GM12878 (cell line): ENCODE results near the gene XPO1. TPM values are rescaled to one million over a fixed set of nuclear protein-coding genes. Genes with fewer than 3 reads are reported as not detected.
A peak's percentile ranks its signal among the peaks of the same experiment; 100 is the strongest.

Source experiments
- BCL3 ChIP-seq: IDR thresholded peaks from 2 replicates; pipeline ENCODE4 v1.6.1; 2011; ENCODE audit warnings: borderline replicate concordance, low read depth, mild to moderate bottlenecking, moderate library complexity, low read length; ENCODE audit not compliant: insufficient read depth, poor library complexity, severe bottlenecking
- BRCA1 ChIP-seq: IDR thresholded peaks from 2 replicates; pipeline ENCODE4 v1.6.1; 2011; ENCODE audit warnings: low read depth, low read length, improper control_type of control experiment
- CEBPB ChIP-seq, 2 experiments: fragments of 150-350 bp in 1 of 2; IDR thresholded peaks; 2 replicates each; pipeline ENCODE4 v1.6.1; 2012 to 2014; ENCODE audit warnings: low read depth in 2 of 2, low read length in 2 of 2, borderline replicate concordance in 1 of 2, inconsistent platforms in 1 of 2
- EGR1 ChIP-seq, 2 experiments: IDR thresholded peaks; 1 replicate in 1 of 2; 2 replicates in 1 of 2; pipeline ENCODE4 v1.6.1; 2011 to 2012; ENCODE audit warnings: low read depth in 2 of 2, low read length in 2 of 2, borderline replicate concordance in 1 of 2, mild to moderate bottlenecking in 1 of 2, moderate library complexity in 1 of 2
- ELK1 ChIP-seq: IDR thresholded peaks from 2 replicates; pipeline ENCODE4 v1.6.1; 2012; ENCODE audit warnings: low read depth, low read length, improper control_type of control experiment
- FOXM1 ChIP-seq: IDR thresholded peaks from 2 replicates; pipeline ENCODE4 v1.6.1; 2012; ENCODE audit warnings: low read depth, mild to moderate bottlenecking, inconsistent platforms, low read length, moderate library complexity
- GABPA ChIP-seq: IDR thresholded peaks from 2 replicates; pipeline ENCODE4 v1.6.1; 2014; ENCODE audit warnings: antibody characterized with exemption, low read depth, mild to moderate bottlenecking, inconsistent platforms
- IRF5 ChIP-seq: fragments of 450-650 bp; IDR thresholded peaks from 2 replicates; pipeline ENCODE4 v1.6.1; 2017; ENCODE audit warnings: borderline replicate concordance
- KLF5 ChIP-seq: fragments of 450-650 bp; IDR thresholded peaks from 2 replicates; pipeline ENCODE4 v1.6.1; 2014; ENCODE audit warnings: mild to moderate bottlenecking; ENCODE audit not compliant: partially characterized antibody
- MLLT1 ChIP-seq: fragments of 450-650 bp; IDR thresholded peaks from 2 replicates; pipeline ENCODE4 v1.6.1; 2016; ENCODE audit warnings: mild to moderate bottlenecking
- MXI1 ChIP-seq: fragments of 150-350 bp; IDR thresholded peaks from 2 replicates; pipeline ENCODE4 v1.6.1; 2011; ENCODE audit warnings: low read depth, mild to moderate bottlenecking, inconsistent platforms, low read length, improper control_type of control experiment
- RAD21 ChIP-seq: IDR thresholded peaks from 2 replicates; pipeline ENCODE4 v1.6.1; 2011; ENCODE audit warnings: mild to moderate bottlenecking, low read depth, low read length, moderate library complexity; ENCODE audit not compliant: insufficient read depth
- RAD51 ChIP-seq: fragments of 450-650 bp; IDR thresholded peaks from 2 replicates; pipeline ENCODE4 v1.6.1; 2016; ENCODE audit warnings: moderate library complexity, mild to moderate bottlenecking, inconsistent platforms
- RUNX3 ChIP-seq: IDR thresholded peaks from 2 replicates; pipeline ENCODE4 v1.6.1; 2012; ENCODE audit warnings: low read length, inconsistent platforms
- SP1 ChIP-seq: IDR thresholded peaks from one replicate; pipeline ENCODE4 v1.6.1; 2011; ENCODE audit warnings: low read depth, low read length
- SUPT20H ChIP-seq: IDR thresholded peaks from 2 replicates; pipeline ENCODE4 v1.6.1; 2011; ENCODE audit warnings: low read depth, mild to moderate bottlenecking, low read length, moderate library complexity, borderline replicate concordance; ENCODE audit not compliant: control insufficient read depth
- YY1 ChIP-seq: IDR thresholded peaks from 2 replicates; pipeline ENCODE4 v1.6.1; 2011; ENCODE audit warnings: low read depth, mild to moderate bottlenecking, low read length
- ZBTB4 ChIP-seq: fragments of 450-650 bp; formaldehyde crosslinking; IDR thresholded peaks from 2 replicates; pipeline ENCODE4 v1.4.0; 2022; ENCODE audit warnings: mild to moderate bottlenecking, moderate library complexity
- ZNF217 ChIP-seq: fragments of 450-650 bp; IDR thresholded peaks from 2 replicates; pipeline ENCODE4 v1.6.1; 2017; ENCODE audit warnings: antibody characterized with exemption, mild to moderate bottlenecking
- ZZZ3 ChIP-seq: IDR thresholded peaks from 2 replicates; pipeline ENCODE4 v1.6.1; 2011; ENCODE audit warnings: low read depth; ENCODE audit not compliant: control insufficient read depth, insufficient read length
- polyA plus RNA-seq, 11 experiments: library from polyadenylated mRNA; depleted of rRNA in 4 of 11; unstranded in 6 of 11; stranded (reverse) in 5 of 11; fragments of >200 nt; fragmentation: Nextera tagmentation in 4 of 11; fragmentation: Illumina TruSeq in 1 of 11; extraction: Ambion mirVana in 4 of 11; extraction: Trizol in 1 of 11; gene quantifications; 1 replicate in 1 of 11; 2 replicates in 10 of 11; pipeline versions ENCODE4 v1.2.1 to v1.2.3, GENCODE V29; 2011 to 2016; ENCODE audit warnings: inconsistent platforms in 2 of 11, missing spikeins in 2 of 11, low read depth in 1 of 11
- total RNA-seq, 4 experiments: library from RNA; depleted of rRNA in 3 of 4; stranded (reverse); fragments of >200 nt in 3 of 4; fragmentation: Illumina TruSeq in 1 of 4; extraction: Trizol in 1 of 4; gene quantifications; 2 replicates each; pipeline versions ENCODE4 v1.2.1 to v1.2.3, GENCODE V29; 2013 to 2021

The XPO1 gene
- total and polyA plus RNA-seq, 10 of the 15 experiments (the other 5 are each of a cell fraction or from before 2014, with no cell fraction given) = 57.3 to 216 (median 153) TPM

GRCh38 chr2:61470965-61471904 is 66.9 kb downstream of the XPO1 start, which contains the start of gene USP34 (continued):
- peak in 1 of 2 experiments; percentile 47; a peak in 1 of 3 replicates for TF ChIP-seq EGR1 (IDR thresholded peaks at IDR 0.05; ENCODE audit: borderline replicate concordance in 1 of 2, low read depth in 2 of 2, low read length in 2 of 2)
- peak; percentile 90 for TF ChIP-seq YY1
- TF ChIP-seq RAD51 = no peak
- no peak for TF ChIP-seq SUPT20H
- TF ChIP-seq IRF5 = no peak
- no peak for TF ChIP-seq ZBTB4 (CRISPR knock-in tag)
- no peak for TF ChIP-seq ZNF217
- TF ChIP-seq ZZZ3 = no peak
- TF ChIP-seq KLF5 = no peak
- no peak for TF ChIP-seq FOXM1
- peak; percentile 55; the same call in 1 of the 2 replicates for TF ChIP-seq RUNX3
- TF ChIP-seq GABPA = peak; percentile 79
- TF ChIP-seq SP1 = no peak
- TF ChIP-seq CEBPB (IDR thresholded peaks at IDR 0.05; ENCODE audit: borderline replicate concordance in 1 of 2, low read depth in 2 of 2, low read length in 2 of 2) = no peak
- TF ChIP-seq ELK1 = peak; percentile 71; the same call in 1 of the 2 replicates
- TF ChIP-seq RAD21 = no peak
- no peak for TF ChIP-seq BRCA1
- TF ChIP-seq BCL3 = no peak
- peak; percentile 31; the same call in 1 of the 2 replicates for TF ChIP-seq MXI1
- peak; percentile 70; the same call in 1 of the 2 replicates for TF ChIP-seq MLLT1
